HepG2 (cell line): ENCODE data around the gene UBR3. TPM values are rescaled to one million over a fixed set of nuclear protein-coding genes. Genes with fewer than 3 reads are reported as not detected.

Experiments
- GZF1 ChIP-seq: sonication (generic); formaldehyde crosslinking; IDR thresholded peaks from 2 replicates; pipeline ENCODE4 v1.5.1; 2020; ENCODE audit warnings: mild to moderate bottlenecking, missing genetic modification reagents
- HNRNPH1 ChIP-seq: fragments of 200-400 bp; formaldehyde crosslinking; optimal IDR thresholded peaks from 2 replicates; pipeline ENCODE3; 2017; ENCODE audit warnings: mild to moderate bottlenecking, low read depth, low read length
- HOXD1 ChIP-seq: sonication (generic); formaldehyde crosslinking; IDR thresholded peaks from 2 replicates; pipeline ENCODE4 v1.5.0; 2020; ENCODE audit warnings: missing genetic modification reagents
- IRX3 ChIP-seq: sonication (generic); formaldehyde crosslinking; IDR thresholded peaks from 2 replicates; pipeline ENCODE4 v1.8.1; 2023; ENCODE audit warnings: mild to moderate bottlenecking, low read depth, missing genetic modification reagents, borderline replicate concordance
- JUN ChIP-seq: sonication (generic); formaldehyde crosslinking; IDR thresholded peaks from 2 replicates; pipeline ENCODE4 v1.4.0; 2020; ENCODE audit warnings: mild to moderate bottlenecking, missing genetic modification reagents
- MBD4 ChIP-seq: IDR thresholded peaks from 2 replicates; pipeline ENCODE4 v1.6.1; 2012; ENCODE audit warnings: low read length, inconsistent platforms, borderline replicate concordance
- MBNL3 ChIP-seq: fragments of 250-450 bp; sonication (Bioruptor Pico); conservative IDR thresholded peaks from 2 replicates; pipeline ENCODE4 v1.8.0; 2022; ENCODE audit warnings: mild to moderate bottlenecking, inconsistent platforms
- RFX5 ChIP-seq: IDR thresholded peaks from 2 replicates; pipeline ENCODE4 v1.6.1; 2011; ENCODE audit warnings: low read depth, low read length, improper control_type of control experiment
- SALL2 ChIP-seq: sonication (generic); formaldehyde crosslinking; IDR thresholded peaks from 2 replicates; pipeline ENCODE4 v1.8.1; 2023; ENCODE audit warnings: mild to moderate bottlenecking, missing genetic modification reagents, inconsistent platforms
- SIX1 ChIP-seq: sonication (generic); formaldehyde crosslinking; IDR thresholded peaks from 2 replicates; pipeline ENCODE4 v1.4.0; 2020; ENCODE audit warnings: missing genetic modification reagents, borderline replicate concordance
- TEAD2 ChIP-seq: sonication (generic); formaldehyde crosslinking; IDR thresholded peaks from 2 replicates; pipeline ENCODE4 v1.9.0; 2021; ENCODE audit warnings: missing genetic modification reagents
- U2AF2 ChIP-seq: fragments of 200-400 bp; formaldehyde crosslinking; IDR thresholded peaks from 2 replicates; pipeline ENCODE4 v1.6.1; 2017; ENCODE audit warnings: low read depth, mild to moderate bottlenecking, low read length
- ZFY ChIP-seq: sonication (generic); formaldehyde crosslinking; IDR thresholded peaks from 2 replicates; pipeline ENCODE4 v1.4.0; 2020; ENCODE audit warnings: missing genetic modification reagents
- ZKSCAN8 ChIP-seq: IDR thresholded peaks from 2 replicates; pipeline ENCODE4 v1.6.1; 2016; ENCODE audit warnings: borderline replicate concordance, missing genetic modification reagents, missing compliant biosample characterization
- ZNF253 ChIP-seq: sonication (generic); formaldehyde crosslinking; IDR thresholded peaks from 2 replicates; pipeline ENCODE4 v1.8.0; 2022; ENCODE audit warnings: mild to moderate bottlenecking, missing genetic modification reagents, borderline replicate concordance
- ZNF549 ChIP-seq: sonication (generic); formaldehyde crosslinking; IDR thresholded peaks from 2 replicates; pipeline ENCODE4 v1.5.0; 2020; ENCODE audit warnings: missing genetic modification reagents
- ZNF790 ChIP-seq: sonication (generic); formaldehyde crosslinking; IDR thresholded peaks from 2 replicates; pipeline ENCODE4 v1.8.0; 2022; ENCODE audit warnings: missing genetic modification reagents, mild to moderate bottlenecking, borderline replicate concordance
- polyA plus RNA-seq, 8 experiments: library from polyadenylated mRNA; depleted of rRNA in 3 of 8; stranded (reverse) in 7 of 8; unstranded in 1 of 8; fragments of >200 nt; fragmentation: Illumina TruSeq in 4 of 8; extraction: Trizol in 4 of 8; gene quantifications; 2 replicates each; pipeline versions ENCODE4 v1.2.1 to v1.2.3, GENCODE V29; 2011 to 2016; ENCODE audit warnings: low read depth in 4 of 8, missing spikeins in 1 of 8, mixed read lengths in 1 of 8; ENCODE audit not compliant: insufficient read depth in 1 of 8
- total RNA-seq, 5 experiments: library from RNA; depleted of rRNA; stranded (reverse); fragments of >200 nt; fragmentation: Illumina TruSeq; extraction: Trizol; gene quantifications; 2 replicates each; pipeline ENCODE4 v1.2.3, GENCODE V29; 2016; ENCODE audit warnings: low read depth in 1 of 5
- TF ChIP-seq, protein P1 (sequence below): sonication (generic); formaldehyde crosslinking; IDR thresholded peaks from 2 replicates; pipeline ENCODE4 v1.5.0; 2020; ENCODE audit warnings: mild to moderate bottlenecking, missing genetic modification reagents, borderline replicate concordance
- TF ChIP-seq, protein P2 (sequence below): sonication (generic); formaldehyde crosslinking; IDR thresholded peaks from 2 replicates; pipeline ENCODE4 v1.4.0; 2020; ENCODE audit warnings: mild to moderate bottlenecking, missing genetic modification reagents
- TF ChIP-seq, protein P3 (sequence below): sonication (generic); formaldehyde crosslinking; IDR thresholded peaks from 2 replicates; pipeline ENCODE4 v1.5.0; 2020; ENCODE audit warnings: missing genetic modification reagents, mild to moderate bottlenecking, borderline replicate concordance

Gene UBR3
- total and polyA plus RNA-seq, 2 of the 13 experiments (the other 11 are each of a cell fraction or from before 2014, with no cell fraction given), result 15.1 to 28.0 TPM

DNA sequence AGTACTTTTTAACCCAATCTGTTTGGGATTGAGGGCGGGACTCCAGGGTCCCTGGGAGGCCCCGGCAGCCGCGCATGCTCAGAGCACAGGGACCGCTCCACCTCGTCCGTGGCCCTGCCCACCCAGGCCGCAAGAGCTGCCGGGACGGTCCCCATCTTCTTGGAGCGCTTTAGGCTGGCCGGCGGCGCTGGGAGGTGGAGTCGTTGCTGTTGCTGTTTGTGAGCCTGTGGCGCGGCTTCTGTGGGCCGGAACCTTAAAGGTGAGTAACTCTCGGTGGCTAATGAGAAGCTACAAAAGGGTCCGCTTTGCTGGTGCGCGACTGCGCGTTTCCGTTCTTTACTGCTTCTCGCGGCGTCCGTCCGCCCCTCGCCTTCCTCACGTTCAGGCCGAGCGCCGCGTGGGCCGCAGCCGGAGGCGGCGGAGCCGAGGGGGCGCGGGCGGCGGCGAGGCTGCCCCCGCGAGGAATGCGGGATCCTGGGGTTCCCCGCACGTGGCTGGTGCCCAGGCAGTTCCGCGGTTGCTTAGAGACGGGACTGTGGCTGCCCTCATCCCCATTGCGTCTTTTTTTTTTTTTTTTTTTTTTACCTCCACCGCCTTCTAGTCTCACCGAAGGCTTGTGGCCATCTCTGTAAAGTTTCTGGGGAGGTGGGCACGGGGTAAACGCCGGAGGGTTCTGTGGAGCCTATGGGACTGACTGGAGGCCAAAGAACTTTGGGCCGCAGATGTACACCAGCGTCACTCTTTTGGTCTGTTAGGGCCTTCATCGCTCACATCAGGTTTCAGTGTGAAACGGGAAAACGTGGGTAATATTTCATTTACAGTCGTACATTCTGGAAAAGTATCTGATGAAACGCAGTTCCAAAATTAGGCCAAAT lies 28.3 kb upstream of the UBR3 start, which contains the start of gene SSB (continued):
- TF ChIP-seq, protein P1, sequence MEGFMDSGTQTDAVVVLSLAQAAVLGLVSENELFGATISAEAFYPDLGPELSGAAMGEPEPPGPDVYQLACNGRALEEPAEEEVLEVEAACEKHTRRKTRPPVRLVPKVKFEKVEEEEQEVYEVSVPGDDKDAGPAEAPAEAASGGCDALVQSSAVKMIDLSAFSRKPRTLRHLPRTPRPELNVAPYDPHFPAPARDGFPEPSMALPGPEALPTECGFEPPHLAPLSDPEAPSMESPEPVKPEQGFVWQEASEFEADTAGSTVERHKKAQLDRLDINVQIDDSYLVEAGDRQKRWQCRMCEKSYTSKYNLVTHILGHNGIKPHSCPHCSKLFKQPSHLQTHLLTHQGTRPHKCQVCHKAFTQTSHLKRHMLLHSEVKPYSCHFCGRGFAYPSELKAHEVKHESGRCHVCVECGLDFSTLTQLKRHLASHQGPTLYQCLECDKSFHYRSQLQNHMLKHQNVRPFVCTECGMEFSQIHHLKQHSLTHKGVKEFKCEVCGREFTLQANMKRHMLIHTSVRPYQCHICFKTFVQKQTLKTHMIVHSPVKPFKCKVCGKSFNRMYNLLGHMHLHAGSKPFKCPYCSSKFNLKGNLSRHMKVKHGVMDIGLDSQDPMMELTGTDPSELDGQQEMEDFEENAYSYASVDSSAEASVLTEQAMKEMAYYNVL (CRISPR knock-in tag), result 0 out of 2 replicates have a peak, but pooled peaks have one; percentile 79
- TF ChIP-seq JUN (CRISPR knock-in tag) (no peak), MBNL3 (CRISPR knock-in tag) (no peak), SIX1 (CRISPR knock-in tag) (no peak), U2AF2 (peak; percentile 69; the same call in 1 of the 2 replicates), RFX5 (no peak), MBD4 (no peak), ZNF253 (CRISPR knock-in tag) (peak; percentile 70; the same call in 1 of the 2 replicates), HOXD1 (CRISPR knock-in tag) (peak; percentile 67), HNRNPH1 (no peak), IRX3 (CRISPR knock-in tag) (no peak), ZFY (peak; percentile 98), ZNF549 (peak; percentile 65; the same call in 1 of the 2 replicates), GZF1 (CRISPR knock-in tag) (peak; percentile 77; the same call in 1 of the 2 replicates), ZNF790 (peak; percentile 85), SALL2 (CRISPR knock-in tag) (no peak; the same call in 1 of the 2 replicates), TEAD2 (CRISPR knock-in tag) (no peak), ZKSCAN8 (CRISPR knock-in tag) (no peak; the same call in 1 of the 2 replicates)
- TF ChIP-seq, protein P2, sequence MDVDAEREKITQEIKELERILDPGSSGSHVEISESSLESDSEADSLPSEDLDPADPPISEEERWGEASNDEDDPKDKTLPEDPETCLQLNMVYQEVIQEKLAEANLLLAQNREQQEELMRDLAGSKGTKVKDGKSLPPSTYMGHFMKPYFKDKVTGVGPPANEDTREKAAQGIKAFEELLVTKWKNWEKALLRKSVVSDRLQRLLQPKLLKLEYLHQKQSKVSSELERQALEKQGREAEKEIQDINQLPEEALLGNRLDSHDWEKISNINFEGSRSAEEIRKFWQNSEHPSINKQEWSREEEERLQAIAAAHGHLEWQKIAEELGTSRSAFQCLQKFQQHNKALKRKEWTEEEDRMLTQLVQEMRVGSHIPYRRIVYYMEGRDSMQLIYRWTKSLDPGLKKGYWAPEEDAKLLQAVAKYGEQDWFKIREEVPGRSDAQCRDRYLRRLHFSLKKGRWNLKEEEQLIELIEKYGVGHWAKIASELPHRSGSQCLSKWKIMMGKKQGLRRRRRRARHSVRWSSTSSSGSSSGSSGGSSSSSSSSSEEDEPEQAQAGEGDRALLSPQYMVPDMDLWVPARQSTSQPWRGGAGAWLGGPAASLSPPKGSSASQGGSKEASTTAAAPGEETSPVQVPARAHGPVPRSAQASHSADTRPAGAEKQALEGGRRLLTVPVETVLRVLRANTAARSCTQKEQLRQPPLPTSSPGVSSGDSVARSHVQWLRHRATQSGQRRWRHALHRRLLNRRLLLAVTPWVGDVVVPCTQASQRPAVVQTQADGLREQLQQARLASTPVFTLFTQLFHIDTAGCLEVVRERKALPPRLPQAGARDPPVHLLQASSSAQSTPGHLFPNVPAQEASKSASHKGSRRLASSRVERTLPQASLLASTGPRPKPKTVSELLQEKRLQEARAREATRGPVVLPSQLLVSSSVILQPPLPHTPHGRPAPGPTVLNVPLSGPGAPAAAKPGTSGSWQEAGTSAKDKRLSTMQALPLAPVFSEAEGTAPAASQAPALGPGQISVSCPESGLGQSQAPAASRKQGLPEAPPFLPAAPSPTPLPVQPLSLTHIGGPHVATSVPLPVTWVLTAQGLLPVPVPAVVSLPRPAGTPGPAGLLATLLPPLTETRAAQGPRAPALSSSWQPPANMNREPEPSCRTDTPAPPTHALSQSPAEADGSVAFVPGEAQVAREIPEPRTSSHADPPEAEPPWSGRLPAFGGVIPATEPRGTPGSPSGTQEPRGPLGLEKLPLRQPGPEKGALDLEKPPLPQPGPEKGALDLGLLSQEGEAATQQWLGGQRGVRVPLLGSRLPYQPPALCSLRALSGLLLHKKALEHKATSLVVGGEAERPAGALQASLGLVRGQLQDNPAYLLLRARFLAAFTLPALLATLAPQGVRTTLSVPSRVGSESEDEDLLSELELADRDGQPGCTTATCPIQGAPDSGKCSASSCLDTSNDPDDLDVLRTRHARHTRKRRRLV (CRISPR knock-in tag), result no peak; the same call in 1 of the 2 replicates
- TF ChIP-seq, protein P3, sequence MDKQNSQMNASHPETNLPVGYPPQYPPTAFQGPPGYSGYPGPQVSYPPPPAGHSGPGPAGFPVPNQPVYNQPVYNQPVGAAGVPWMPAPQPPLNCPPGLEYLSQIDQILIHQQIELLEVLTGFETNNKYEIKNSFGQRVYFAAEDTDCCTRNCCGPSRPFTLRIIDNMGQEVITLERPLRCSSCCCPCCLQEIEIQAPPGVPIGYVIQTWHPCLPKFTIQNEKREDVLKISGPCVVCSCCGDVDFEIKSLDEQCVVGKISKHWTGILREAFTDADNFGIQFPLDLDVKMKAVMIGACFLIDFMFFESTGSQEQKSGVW (CRISPR knock-in tag), result no peak
